HepG2 (cell line): ENCODE measurements around the gene NUAK1. TPM values are rescaled to one million over a fixed set of nuclear protein-coding genes. Genes with fewer than 3 reads are reported as not detected.

ENCODE experiments used
- ATAC-seq: fragments of 200-7000 bp; cut with Tn5 transposase; 3 replicates; pipeline ENCODE4 v1.9.1; 2020; ENCODE audit warnings: mild to moderate bottlenecking, moderate library complexity
- BruUV-seq: library from RNA; stranded (reverse); fragments of 400-500 nt; replicated peaks from 2 replicates; lab custom pipeline; 2021; lab: Mats Ljungman, UMichigan
- CTCF ChIA-PET: fragments of 300-600 bp; formaldehyde crosslinking; extraction: SDS; loops from one replicate; lab custom pipeline; 2021; ENCODE audit warnings: low total read pairs, inconsistent platforms, low intra/inter-chr PET ratio; lab: Yijun Ruan, JAX
- POLR2A ChIA-PET: fragments of 350-600 bp; sonication (Branson Sonifier 250); formaldehyde crosslinking; loops from one replicate; lab custom pipeline; 2020; ENCODE audit warnings: antibody characterized with exemption, inconsistent platforms; lab: Yijun Ruan, JAX
- DNase-seq: peaks from one replicate; pipeline ENCODE4 v3.0.0-alpha.2; 2015; ENCODE audit warnings: low spot score
- FAIRE-seq: peaks from 3 replicates; lab custom pipeline; 2011; peaks lifted over from hg19 to GRCh38; lab: Jason Lieb, UNC
- H2AFZ ChIP-seq: one replicate; pipeline ENCODE4 v1.6.1; 2011; ENCODE audit warnings: low read length, inconsistent platforms
- H3K27ac ChIP-seq: fragments of 300-600 bp; 3 replicates; pipeline ENCODE4 v1.8.0; 2011; ENCODE audit warnings: mixed run types, mild to moderate bottlenecking, mixed read lengths, low read length, inconsistent platforms; ENCODE audit not compliant: insufficient read depth; ENCODE audit errors: extremely low read length
- H3K27me3 ChIP-seq, 2 experiments: fragments of 200-600 bp in 1 of 2; 2 replicates in 1 of 2; 3 replicates in 1 of 2; pipeline versions ENCODE4 v1.6.0 to v1.8.0; 2011; ENCODE audit warnings: low read length in 2 of 2, mild to moderate bottlenecking in 2 of 2, moderate library complexity in 2 of 2, inconsistent platforms in 1 of 2; ENCODE audit not compliant: insufficient read depth in 2 of 2, control insufficient read depth in 1 of 2
- H3K36me3 ChIP-seq, 2 experiments: fragments of 200-600 bp in 1 of 2; replicated peaks in 1 of 2; 2 replicates in 1 of 2; 3 replicates in 1 of 2; pipeline versions ENCODE4 v1.5.1 to v1.8.0; 2011; ENCODE audit warnings: low read length in 2 of 2, inconsistent platforms in 1 of 2; ENCODE audit not compliant: insufficient read depth in 2 of 2, control insufficient read depth in 1 of 2
- H3K4me1 ChIP-seq: 2 replicates; pipeline ENCODE4 v1.5.1; 2012; ENCODE audit warnings: low read length, inconsistent platforms; ENCODE audit not compliant: insufficient read depth
- H3K4me2 ChIP-seq: 2 replicates; pipeline ENCODE4 v1.6.0; 2011; ENCODE audit warnings: low read depth, low read length, inconsistent platforms
- H3K4me3 ChIP-seq, 3 experiments: fragments of 200-600 bp in 1 of 3; sonication (generic), shearing (Covaris generic) in 1 of 3; replicated peaks in 1 of 3; 2 replicates each; pipeline ENCODE4 v1.5.1; 2011 to 2016; ENCODE audit warnings: low read length in 3 of 3, inconsistent platforms in 2 of 3, low read depth in 2 of 3, mild to moderate bottlenecking in 2 of 3, control low read depth in 1 of 3, mixed read lengths in 1 of 3; ENCODE audit not compliant: insufficient read depth in 1 of 3
- H3K79me2 ChIP-seq: one replicate; pipeline ENCODE4 v1.6.1; 2011; ENCODE audit warnings: low read length, inconsistent platforms; ENCODE audit not compliant: insufficient read depth
- H3K9ac ChIP-seq: 2 replicates; pipeline ENCODE4 v1.6.0; 2011; ENCODE audit warnings: mild to moderate bottlenecking, low read depth, low read length, inconsistent platforms; ENCODE audit not compliant: insufficient read depth
- H3K9me3 ChIP-seq: 2 replicates; pipeline ENCODE4 v1.5.1; 2012; ENCODE audit warnings: mild to moderate bottlenecking, low read length
- H4K20me1 ChIP-seq: 2 replicates; pipeline ENCODE4 v1.6.0; 2011; ENCODE audit warnings: inconsistent platforms, mild to moderate bottlenecking, low read length, moderate library complexity; ENCODE audit not compliant: insufficient read depth
- ATF1 ChIP-seq: IDR thresholded peaks from 2 replicates; pipeline ENCODE4 v1.6.1; 2016; ENCODE audit warnings: mild to moderate bottlenecking, control low read depth
- EED ChIP-seq: sonication (generic); formaldehyde crosslinking; IDR thresholded peaks from 2 replicates; pipeline ENCODE4 v1.5.0; 2020; ENCODE audit warnings: mild to moderate bottlenecking, missing genetic modification reagents
- ISL2 ChIP-seq: sonication (generic); formaldehyde crosslinking; IDR thresholded peaks from 2 replicates; pipeline ENCODE4 v1.5.0; 2020; ENCODE audit warnings: missing genetic modification reagents
- ZFX ChIP-seq: sonication (generic); formaldehyde crosslinking; IDR thresholded peaks from 2 replicates; pipeline ENCODE4 v1.4.0; 2020; ENCODE audit warnings: mild to moderate bottlenecking, low read depth, missing genetic modification reagents, moderate library complexity
- ZNF121 ChIP-seq: sonication (generic); formaldehyde crosslinking; IDR thresholded peaks from 2 replicates; pipeline ENCODE4 v1.5.0; 2020; ENCODE audit warnings: mild to moderate bottlenecking, missing genetic modification reagents
- ZNF550 ChIP-seq: sonication (generic); formaldehyde crosslinking; IDR thresholded peaks from 2 replicates; pipeline ENCODE4 v1.4.0; 2020; ENCODE audit warnings: mild to moderate bottlenecking, missing genetic modification reagents, borderline replicate concordance
- ZNF564 ChIP-seq: sonication (generic); formaldehyde crosslinking; IDR thresholded peaks from 2 replicates; pipeline ENCODE4 v1.8.1; 2023; ENCODE audit warnings: mild to moderate bottlenecking, missing genetic modification reagents
- WGBS: methylation state at CpG from one replicate; pipeline ENCODE4 v1.1.6; 2017; ENCODE audit warnings: low lambda C conversion rate; 5-methylcytosine and 5-hydroxymethylcytosine counted together
- in situ Hi-C: cut with HindIII; loops from 2 replicates; pipeline ENCODE4 v1.10.0; 2017; ENCODE audit warnings: low pct_unique_long_range_greater_than_20kb; ENCODE audit not compliant: extremely low pct_ligation_motif_present
- intact Hi-C: fragments of 100-400 bp; cut with micrococcal nuclease; formaldehyde crosslinking; loops from one replicate; pipeline ENCODE4 v1.10.0; 2022; ENCODE audit not compliant: unreplicated experiment
- polyA plus RNA-seq, 8 experiments: library from polyadenylated mRNA; depleted of rRNA in 3 of 8; stranded (reverse) in 7 of 8; unstranded in 1 of 8; fragments of >200 nt; fragmentation: Illumina TruSeq in 4 of 8; extraction: Trizol in 4 of 8; gene quantifications; 2 replicates each; pipeline versions ENCODE4 v1.2.1 to v1.2.3, GENCODE V29; 2011 to 2016; ENCODE audit warnings: low read depth in 4 of 8, missing spikeins in 1 of 8, mixed read lengths in 1 of 8; ENCODE audit not compliant: insufficient read depth in 1 of 8
- total RNA-seq, 5 experiments: library from RNA; depleted of rRNA; stranded (reverse); fragments of >200 nt; fragmentation: Illumina TruSeq; extraction: Trizol; gene quantifications; 2 replicates each; pipeline ENCODE4 v1.2.3, GENCODE V29; 2016; ENCODE audit warnings: low read depth in 1 of 5

Gene NUAK1
- total and polyA plus RNA-seq, 2 of the 13 experiments (the other 11 are each of a cell fraction or from before 2014, with no cell fraction given) = 1.7 to 1.9 TPM

DNA sequence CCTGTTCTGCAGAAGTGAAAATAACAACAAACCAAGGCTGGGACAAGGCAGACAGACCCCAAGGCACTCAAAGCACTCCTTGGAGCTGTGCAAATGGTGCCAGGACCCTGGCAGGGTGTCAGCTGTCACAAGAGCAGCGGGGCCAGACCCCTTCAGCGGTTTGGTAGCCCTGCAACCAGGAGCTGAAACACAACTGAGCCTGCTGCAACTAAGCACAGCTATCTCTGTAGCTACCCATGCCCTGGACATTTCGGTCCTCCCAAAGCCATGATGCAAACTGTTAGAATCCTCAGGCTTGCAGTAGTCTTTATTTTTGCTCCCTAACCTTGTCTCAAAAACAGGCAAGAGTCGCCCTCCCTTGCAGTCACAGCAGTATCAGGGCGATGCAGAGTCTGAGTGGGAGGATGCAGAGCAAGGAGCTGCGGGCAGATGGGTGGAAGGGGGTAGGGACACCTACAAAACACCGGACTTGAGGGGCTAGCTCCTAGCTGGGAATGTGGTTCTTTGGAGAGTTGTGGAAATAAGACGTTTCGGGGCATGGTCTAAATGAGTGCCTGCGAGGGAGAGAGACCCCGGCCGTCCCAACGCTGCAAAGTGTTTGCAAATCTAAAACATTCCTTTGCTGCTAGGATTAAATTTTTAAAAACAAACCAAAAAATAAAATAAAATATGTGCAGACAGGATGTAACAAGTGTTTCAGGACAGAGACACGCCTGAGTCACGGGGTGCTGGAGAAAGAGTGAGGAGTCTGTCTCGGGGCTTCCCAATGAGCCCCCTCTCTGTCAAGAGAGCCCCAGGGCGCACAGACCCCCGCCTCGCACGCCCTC lies 1.0 kb downstream of the NUAK1 start:
- in situ Hi-C loops = loop anchor here (10.0 kb wide), 1 partner anchor 53 kb away; no protein-coding TSS in a partner anchor
- no peak for TF ChIP-seq ZNF550 (CRISPR knock-in tag)
- no peak for TF ChIP-seq EED (CRISPR knock-in tag)
- no peak for TF ChIP-seq ISL2 (CRISPR knock-in tag)
- no peak for TF ChIP-seq ZNF564 (CRISPR knock-in tag)
- no peak for TF ChIP-seq ZFX (CRISPR knock-in tag)
- TF ChIP-seq ATF1 (CRISPR knock-in tag) = no peak
- TF ChIP-seq ZNF121 (CRISPR knock-in tag) = peak; percentile 91
- TF ChIP-seq, all 625 proteins: peak for 1
- ChIA-PET CTCF (no interaction called here), POLR2A (interaction anchor here (0.7 to 2.7 kb wide), 5 partner anchors 9 to 38 kb away, joined by 3 to 12 read pairs (median 9); no protein-coding TSS in a partner anchor)
- Histone ChIP-seq H3K4me1 (peaks cover 64% of the 10 kb centered on the region), H3K27me3 (peaks cover 0 to 13% of the 10 kb centered on the region in 2 experiments; a peak in 2 of 5 replicates), H3K4me3 (peak overlapping the region; percentile 70 to 82 (median 73)), H3K79me2 (no peaks in the 10 kb centered on the region), H3K9me3 (no peaks in the 10 kb centered on the region), H3K27ac (no peak overlapping the region), H3K36me3 (no peaks in the 10 kb centered on the region), H4K20me1 (no peaks in the 10 kb centered on the region), H3K4me2 (peak overlapping the region; percentile 73), H3K9ac (peak overlapping the region; percentile 74; the same call in 1 of the 2 replicates), H2AFZ (no peak overlapping the region)
- FAIRE-seq = no peak
- ATAC-seq = no peak
- BruUV-seq = TSS peak; percentile 49
- DNase-seq = no peak
- WGBS = 4% methylated on average over 16 of the region's 20 CpGs
- intact Hi-C loops = loop anchor here (2.0 to 5.0 kb wide), 2 partner anchors 105 to 717 kb away; no protein-coding TSS in a partner anchor
